ENCODE data around the gene SPIN2A.

- TF ChIP-seq, protein P1, sequence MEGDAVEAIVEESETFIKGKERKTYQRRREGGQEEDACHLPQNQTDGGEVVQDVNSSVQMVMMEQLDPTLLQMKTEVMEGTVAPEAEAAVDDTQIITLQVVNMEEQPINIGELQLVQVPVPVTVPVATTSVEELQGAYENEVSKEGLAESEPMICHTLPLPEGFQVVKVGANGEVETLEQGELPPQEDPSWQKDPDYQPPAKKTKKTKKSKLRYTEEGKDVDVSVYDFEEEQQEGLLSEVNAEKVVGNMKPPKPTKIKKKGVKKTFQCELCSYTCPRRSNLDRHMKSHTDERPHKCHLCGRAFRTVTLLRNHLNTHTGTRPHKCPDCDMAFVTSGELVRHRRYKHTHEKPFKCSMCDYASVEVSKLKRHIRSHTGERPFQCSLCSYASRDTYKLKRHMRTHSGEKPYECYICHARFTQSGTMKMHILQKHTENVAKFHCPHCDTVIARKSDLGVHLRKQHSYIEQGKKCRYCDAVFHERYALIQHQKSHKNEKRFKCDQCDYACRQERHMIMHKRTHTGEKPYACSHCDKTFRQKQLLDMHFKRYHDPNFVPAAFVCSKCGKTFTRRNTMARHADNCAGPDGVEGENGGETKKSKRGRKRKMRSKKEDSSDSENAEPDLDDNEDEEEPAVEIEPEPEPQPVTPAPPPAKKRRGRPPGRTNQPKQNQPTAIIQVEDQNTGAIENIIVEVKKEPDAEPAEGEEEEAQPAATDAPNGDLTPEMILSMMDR (IDR thresholded peaks at IDR 0.05; ENCODE audit: poor library complexity, severe bottlenecking) = no peak
- no peak for TF ChIP-seq POLR2AphosphoS5 (IDR thresholded peaks at IDR 0.05)
Measured at GRCh38 chrX:57177070-57177469, 39.9 kb upstream of the SPIN2A start.
